GM23248 (cell line): Measurements from ENCODE around the gene CMPK2. TPM values are rescaled to one million over a fixed set of nuclear protein-coding genes. Genes with fewer than 3 reads are reported as not detected.
A peak's percentile ranks its signal among the peaks of the same experiment; 100 is the strongest.

ENCODE experiments used
- DNase-seq: peaks from one replicate; pipeline ENCODE4 v3.0.0-alpha.2; 2015
- H2AFZ ChIP-seq: fragments of 200-600 bp; sonication (generic); 2 replicates; pipeline ENCODE4 v1.6.1; 2016; ENCODE audit warnings: antibody characterized with exemption
- H3F3A ChIP-seq: fragments of 200-600 bp; sonication (generic); 2 replicates; pipeline ENCODE4 v1.6.1; 2016; ENCODE audit warnings: mild to moderate bottlenecking, antibody characterized with exemption, mixed run types; ENCODE audit not compliant: insufficient read depth
- H3K27ac ChIP-seq: fragments of 200-600 bp; sonication (generic); 2 replicates; pipeline ENCODE4 v1.5.1; 2016; ENCODE audit warnings: mild to moderate bottlenecking
- H3K27me3 ChIP-seq: fragments of 200-600 bp; sonication (generic); replicated peaks from 2 replicates; pipeline ENCODE4 v1.6.1; 2016; ENCODE audit warnings: mild to moderate bottlenecking; ENCODE audit not compliant: insufficient read depth
- H3K36me3 ChIP-seq: fragments of 200-600 bp; sonication (generic); 2 replicates; pipeline ENCODE4 v1.6.1; 2016; ENCODE audit warnings: low read depth, mild to moderate bottlenecking
- H3K4me1 ChIP-seq: fragments of 200-600 bp; sonication (generic); 2 replicates; pipeline ENCODE4 v1.6.1; 2016; ENCODE audit warnings: mild to moderate bottlenecking; ENCODE audit not compliant: insufficient read depth
- H3K4me2 ChIP-seq: fragments of 200-600 bp; sonication (generic); one replicate; pipeline ENCODE4 v1.6.1; 2016; ENCODE audit warnings: mild to moderate bottlenecking; ENCODE audit not compliant: unreplicated experiment
- H3K4me3 ChIP-seq: fragments of 200-600 bp; sonication (generic); 2 replicates; pipeline ENCODE4 v1.5.1; 2016; ENCODE audit warnings: mild to moderate bottlenecking
- H3K79me2 ChIP-seq: fragments of 200-600 bp; sonication (generic); 2 replicates; pipeline ENCODE4 v1.6.1; 2016; ENCODE audit warnings: mild to moderate bottlenecking; ENCODE audit not compliant: insufficient read depth
- H3K9ac ChIP-seq: fragments of 200-600 bp; sonication (generic); 2 replicates; pipeline ENCODE4 v1.6.1; 2016; ENCODE audit warnings: mild to moderate bottlenecking
- H3K9me2 ChIP-seq: fragments of 200-600 bp; sonication (generic); 2 replicates; pipeline ENCODE4 v1.6.1; 2016; ENCODE audit warnings: mixed run types, mild to moderate bottlenecking, moderate library complexity; ENCODE audit not compliant: insufficient read depth
- H3K9me3 ChIP-seq: fragments of 200-600 bp; sonication (generic); one replicate; pipeline ENCODE4 v1.6.1; 2017; ENCODE audit warnings: low read depth
- H4K20me1 ChIP-seq: fragments of 200-600 bp; sonication (generic); 2 replicates; pipeline ENCODE4 v1.6.0; 2016; ENCODE audit not compliant: insufficient read depth
- EZH2 ChIP-seq: fragments of 200-600 bp; sonication (generic); IDR thresholded peaks from 2 replicates; pipeline ENCODE4 v1.6.1; 2018; ENCODE audit warnings: antibody characterized with exemption, mild to moderate bottlenecking; ENCODE audit not compliant: insufficient read depth, poor library complexity, severe bottlenecking
- EZH2phosphoT487 ChIP-seq: fragments of 200-600 bp; sonication (generic); IDR thresholded peaks from 2 replicates; pipeline ENCODE4 v1.6.1; 2018; ENCODE audit warnings: antibody characterized with exemption, moderate library complexity, mild to moderate bottlenecking, low read depth; ENCODE audit not compliant: insufficient read depth
- WGBS, 2 experiments: methylation state at CpG; one replicate each; pipeline ENCODE4 v1.1.6; 2015 to 2017; ENCODE audit warnings: low lambda C conversion rate in 2 of 2, low coverage in 1 of 2; ENCODE audit errors: missing lambda C conversion rate in 2 of 2; 5-methylcytosine and 5-hydroxymethylcytosine counted together
- in situ Hi-C: fragments of 300-500 bp; cut with MboI; formaldehyde crosslinking; loops from 2 replicates; pipeline ENCODE4 v1.15.0; 2020
- polyA plus RNA-seq: library from polyadenylated mRNA; unstranded; fragments of >200 nt; fragmentation: Nextera tagmentation; extraction: Ambion mirVana; gene quantifications from 2 replicates; pipeline ENCODE4 v1.2.1, GENCODE V29; 2016
- total RNA-seq: library from RNA; depleted of rRNA; stranded (reverse); fragments of >200 nt; shearing (Covaris generic); gene quantifications from 2 replicates; pipeline ENCODE4 v1.2.3, GENCODE V29; 2014; rRNA removed

The CMPK2 gene, protein sequence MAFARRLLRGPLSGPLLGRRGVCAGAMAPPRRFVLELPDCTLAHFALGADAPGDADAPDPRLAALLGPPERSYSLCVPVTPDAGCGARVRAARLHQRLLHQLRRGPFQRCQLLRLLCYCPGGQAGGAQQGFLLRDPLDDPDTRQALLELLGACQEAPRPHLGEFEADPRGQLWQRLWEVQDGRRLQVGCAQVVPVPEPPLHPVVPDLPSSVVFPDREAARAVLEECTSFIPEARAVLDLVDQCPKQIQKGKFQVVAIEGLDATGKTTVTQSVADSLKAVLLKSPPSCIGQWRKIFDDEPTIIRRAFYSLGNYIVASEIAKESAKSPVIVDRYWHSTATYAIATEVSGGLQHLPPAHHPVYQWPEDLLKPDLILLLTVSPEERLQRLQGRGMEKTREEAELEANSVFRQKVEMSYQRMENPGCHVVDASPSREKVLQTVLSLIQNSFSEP
- total RNA-seq (0.13 TPM in 1 of 2 replicates, not detected in the other), polyA plus RNA-seq (0.11 TPM in 1 of 2 replicates, not detected in the other)

DNA sequence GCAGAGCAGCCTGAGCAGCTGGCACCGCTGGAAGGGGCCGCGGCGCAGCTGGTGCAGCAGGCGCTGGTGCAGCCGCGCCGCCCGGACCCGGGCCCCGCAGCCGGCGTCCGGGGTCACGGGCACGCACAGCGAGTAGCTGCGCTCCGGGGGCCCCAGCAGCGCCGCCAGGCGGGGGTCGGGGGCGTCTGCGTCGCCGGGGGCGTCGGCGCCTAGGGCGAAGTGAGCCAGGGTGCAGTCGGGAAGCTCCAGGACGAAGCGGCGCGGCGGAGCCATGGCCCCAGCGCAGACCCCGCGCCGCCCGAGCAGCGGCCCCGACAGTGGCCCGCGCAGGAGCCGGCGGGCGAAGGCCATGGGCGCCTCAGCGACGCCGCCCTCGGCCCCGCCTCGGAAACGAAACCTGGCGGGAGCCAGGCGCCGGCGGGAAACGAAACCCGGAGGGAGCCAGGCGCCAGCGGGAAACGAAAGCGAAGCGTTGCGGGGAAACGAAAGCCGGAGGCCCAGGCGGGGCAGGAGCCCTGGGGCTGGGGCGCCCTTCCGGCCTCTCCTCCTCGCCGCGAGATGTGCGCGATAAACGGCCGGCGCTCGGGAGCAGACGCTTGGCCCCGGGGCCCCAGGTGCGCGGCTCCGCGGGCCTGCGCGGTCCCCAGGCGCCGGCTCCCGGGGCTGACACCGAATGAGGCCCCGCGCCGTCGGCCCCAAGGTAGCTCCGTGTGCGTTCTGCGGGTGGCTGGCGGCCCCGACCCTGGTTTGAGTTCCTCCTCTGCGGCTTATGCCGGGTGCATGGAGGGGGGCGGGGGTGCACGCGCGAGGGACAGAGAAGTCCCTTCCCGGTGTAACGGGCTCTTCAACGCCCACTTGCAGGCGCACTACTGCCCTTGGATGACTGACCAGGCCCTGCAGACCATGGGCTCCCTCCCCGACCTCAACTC, at the start of gene CMPK2:
Gene CMPK2 (minus strand): TSS at position 562 of the 929 bp plus-strand sequence. CDS start 211 bp downstream, at position 351.
- Histone ChIP-seq H3K9me3 (no peaks in the 10 kb centered on the region), H3K4me3 (peak within 1 kb of the TSS; percentile 71), H3F3A (no peaks in the 10 kb centered on the region), H3K4me2 (peak within 1 kb of the TSS; percentile 79), H3K9ac (peak within 1 kb of the TSS; percentile 24; the same call in 1 of the 2 replicates), H3K4me1 (no peaks in the 10 kb centered on the region), H3K36me3 (no peaks in the 10 kb centered on the region), H3K27ac (no peak within 1 kb of the TSS), H3K9me2 (no peaks in the 10 kb centered on the region), H3K79me2 (no peaks in the 10 kb centered on the region), H2AFZ (peak within 1 kb of the TSS; percentile 56), H4K20me1 (no peaks in the 10 kb centered on the region), H3K27me3 (peaks cover 39% of the 10 kb centered on the region)
- 1 to 3% methylated on average over 78 to 100 of the region's 115 CpGs for WGBS, 2 experiments
- in situ Hi-C loops: no loop called here
- TF ChIP-seq EZH2 (no peak), EZH2phosphoT487 (no peak)
- DNase-seq: peak; percentile 68

DNA sequence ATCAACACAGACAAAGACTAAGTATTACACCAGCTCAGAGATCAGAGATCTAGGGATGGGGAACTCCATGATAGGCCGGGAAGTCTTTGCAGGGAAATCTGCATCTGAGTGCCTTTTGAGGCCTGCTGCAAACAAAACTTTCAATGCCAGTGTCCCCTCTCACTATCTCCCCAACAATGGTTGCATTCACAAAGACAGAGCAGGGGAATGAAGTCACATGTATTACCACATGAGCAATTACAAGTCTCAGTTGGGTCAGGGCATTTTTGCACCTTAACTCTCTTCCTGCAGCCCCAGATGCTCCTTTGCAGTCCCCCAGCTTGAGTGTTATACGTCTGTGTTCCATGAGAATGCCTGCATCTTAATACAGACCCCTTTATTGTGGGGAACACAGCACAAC, 49.7 kb upstream of the CMPK2 start:
- Histone ChIP-seq H3K9ac (no peak overlapping the region), H3K4me3 (no peak overlapping the region), H2AFZ (no peak overlapping the region), H3K4me2 (no peak overlapping the region), H3K27me3 (no peaks in the 10 kb centered on the region; the same call in 1 of the 2 replicates), H4K20me1 (no peaks in the 10 kb centered on the region), H3K9me2 (no peaks in the 10 kb centered on the region), H3F3A (peaks cover 7% of the 10 kb centered on the region; the same call in 1 of the 2 replicates), H3K36me3 (no peaks in the 10 kb centered on the region), H3K4me1 (no peaks in the 10 kb centered on the region), H3K27ac (no peak overlapping the region), H3K79me2 (no peaks in the 10 kb centered on the region), H3K9me3 (no peaks in the 10 kb centered on the region)
- no peak for TF ChIP-seq EZH2
- TF ChIP-seq EZH2phosphoT487: no peak
- 92 to 100% methylated on average over 2 of the region's 2 CpGs for WGBS, 2 experiments
- in situ Hi-C loops: no loop called here
- no peak for DNase-seq

DNA sequence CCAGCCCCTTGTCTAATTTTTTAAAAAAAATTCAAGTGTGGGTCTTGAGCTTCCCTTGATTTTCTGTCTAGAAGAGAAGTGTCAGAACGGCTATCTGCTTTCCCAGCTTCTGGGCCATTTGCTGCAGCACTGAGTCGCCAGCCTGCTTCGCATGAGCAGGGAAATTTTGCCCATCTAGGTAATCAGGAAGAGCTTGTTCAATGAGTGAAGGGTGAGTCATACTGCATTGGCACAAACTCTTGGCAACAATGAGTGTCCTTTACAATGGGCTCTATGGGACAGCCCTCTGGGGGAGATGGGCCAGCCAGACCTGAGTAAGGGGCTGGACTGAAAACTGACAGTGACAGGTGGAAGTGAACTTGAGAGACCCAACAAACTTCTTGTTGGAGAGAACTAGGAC, 49.1 kb upstream of the CMPK2 start:
- TF ChIP-seq EZH2: no peak
- no peak for TF ChIP-seq EZH2phosphoT487
- Histone ChIP-seq H3K27ac (no peak overlapping the region), H3K4me1 (no peaks in the 10 kb centered on the region), H3K9me2 (no peaks in the 10 kb centered on the region), H3K9ac (no peak overlapping the region), H3F3A (peaks cover 7% of the 10 kb centered on the region; the same call in 1 of the 2 replicates), H3K9me3 (no peaks in the 10 kb centered on the region), H4K20me1 (no peaks in the 10 kb centered on the region), H2AFZ (no peak overlapping the region), H3K36me3 (no peaks in the 10 kb centered on the region), H3K4me3 (no peak overlapping the region), H3K27me3 (peaks cover 3% of the 10 kb centered on the region; the same call in 1 of the 2 replicates), H3K4me2 (no peak overlapping the region), H3K79me2 (no peaks in the 10 kb centered on the region)
- peak; percentile 54 for DNase-seq
- WGBS, 2 experiments: 79 to 87% methylated on average over 3 of the region's 3 CpGs
- in situ Hi-C loops: no loop called here
